K562 (cell line): ENCODE results near the gene LGALS3. TPM values are rescaled to one million over a fixed set of nuclear protein-coding genes. Genes with fewer than 3 reads are reported as not detected.

Experiments
- ATAC-seq: fragments of 200-7000 bp; cut with Tn5 transposase; 3 replicates; pipeline ENCODE4 v1.9.1; 2020; ENCODE audit warnings: moderate library complexity
- BruUV-seq: library from RNA; stranded (reverse); fragments of 400-500 nt; replicated peaks from 2 replicates; lab custom pipeline; 2021; lab: Mats Ljungman, UMichigan
- CTCF ChIA-PET: fragments of 300-600 bp; formaldehyde crosslinking; extraction: SDS; loops from one replicate; lab custom pipeline; 2021; ENCODE audit warnings: low intra/inter-chr PET ratio; lab: Yijun Ruan, JAX
- POLR2A ChIA-PET: fragments of 300-600, 350-650 bp; sonication (Branson Sonifier 250); formaldehyde crosslinking; extraction: SDS; loops from one replicate; lab custom pipeline; 2021; ENCODE audit warnings: antibody characterized with exemption, inconsistent platforms; lab: Yijun Ruan, JAX
- DNase-seq, 4 experiments: peaks; one replicate each; pipeline versions ENCODE4 v3.0.0 to v3.0.0-alpha.2; 2011 to 2018; ENCODE audit warnings: low spot score in 3 of 4, mixed read lengths in 3 of 4; ENCODE audit errors: extremely low read depth in 1 of 4
- FAIRE-seq: peaks from 2 replicates; lab custom pipeline; 2011; peaks lifted over from hg19 to GRCh38; lab: Jason Lieb, UNC
- H2AFZ ChIP-seq: 2 replicates; pipeline ENCODE4 v1.6.0; 2011; ENCODE audit warnings: low read depth, low read length, control low read depth, inconsistent platforms
- H3K27ac ChIP-seq: fragments of 200-600 bp; 3 replicates; pipeline ENCODE4 v1.8.0; 2011; ENCODE audit warnings: low read depth, mild to moderate bottlenecking, control low read depth, inconsistent platforms, low read length, moderate library complexity, mixed read lengths; ENCODE audit errors: extremely low read depth
- H3K27me3 ChIP-seq, 2 experiments: fragments of 300-600 bp in 1 of 2; 2 replicates in 1 of 2; 3 replicates in 1 of 2; pipeline versions ENCODE4 v1.6.0 to v1.8.0; 2011; ENCODE audit warnings: inconsistent platforms in 2 of 2, low read length in 2 of 2, mild to moderate bottlenecking in 1 of 2, mixed read lengths in 1 of 2, moderate library complexity in 1 of 2; ENCODE audit not compliant: control insufficient read depth in 2 of 2, insufficient read depth in 2 of 2
- H3K36me3 ChIP-seq: fragments of 300-600 bp; 3 replicates; pipeline ENCODE4 v1.8.0; 2011; ENCODE audit warnings: mild to moderate bottlenecking, low read length, inconsistent platforms; ENCODE audit not compliant: control insufficient read depth, insufficient read depth
- H3K4me1 ChIP-seq, 2 experiments: fragments of 200-600 bp in 1 of 2; replicated peaks in 1 of 2; 2 replicates in 1 of 2; 3 replicates in 1 of 2; pipeline versions ENCODE4 v1.5.1 to v1.8.0; 2011; ENCODE audit warnings: inconsistent platforms in 2 of 2, low read length in 2 of 2, mild to moderate bottlenecking in 1 of 2, mixed read lengths in 1 of 2, moderate library complexity in 1 of 2; ENCODE audit not compliant: control insufficient read depth in 2 of 2, insufficient read depth in 2 of 2
- H3K4me2 ChIP-seq: 2 replicates; pipeline ENCODE4 v1.6.1; 2011; ENCODE audit warnings: low read length, control low read depth, inconsistent platforms, mixed read lengths; ENCODE audit not compliant: insufficient read depth
- H3K4me3 ChIP-seq: fragments of 200-600 bp; sonication (generic), shearing (Covaris generic); 2 replicates; pipeline ENCODE4 v1.5.1; 2016; ENCODE audit warnings: control low read depth, inconsistent platforms
- H3K79me2 ChIP-seq: fragments of 200-600 bp; 3 replicates; pipeline ENCODE4 v1.8.0; 2011; ENCODE audit warnings: low read length, inconsistent platforms; ENCODE audit not compliant: control insufficient read depth, insufficient read depth
- H3K9ac ChIP-seq, 2 experiments: 2 replicates each; pipeline versions ENCODE4 v1.6.0 to v1.6.1; 2011; ENCODE audit warnings: low read depth in 2 of 2, low read length in 2 of 2, control low read depth in 1 of 2, inconsistent platforms in 1 of 2, mild to moderate bottlenecking in 1 of 2, mixed read lengths in 1 of 2; ENCODE audit not compliant: insufficient read depth in 1 of 2
- H3K9me1 ChIP-seq: one replicate; pipeline ENCODE4 v1.6.0; 2011; ENCODE audit warnings: inconsistent platforms, mild to moderate bottlenecking, low read length, moderate library complexity; ENCODE audit not compliant: control insufficient read depth, insufficient read depth
- H3K9me3 ChIP-seq: replicated peaks from 2 replicates; pipeline ENCODE4 v1.5.1; 2011; ENCODE audit warnings: low read depth, low read length, inconsistent platforms; ENCODE audit not compliant: control insufficient read depth, insufficient read depth
- H4K20me1 ChIP-seq: replicated peaks from 2 replicates; pipeline ENCODE4 v1.6.1; 2011; ENCODE audit warnings: low read length, inconsistent platforms, mixed read lengths; ENCODE audit not compliant: control insufficient read depth, insufficient read depth
- ELF1 ChIP-seq: fragments of 200-800 bp; sonication (Bioruptor generic); IDR thresholded peaks from 2 replicates; pipeline ENCODE4 v1.6.1; 2016; ENCODE audit warnings: missing genetic modification characterization, missing compliant biosample characterization
- L3MBTL2 ChIP-seq: fragments of 450-650 bp; IDR thresholded peaks from 2 replicates; pipeline ENCODE4 v1.6.1; 2016; ENCODE audit warnings: mild to moderate bottlenecking, moderate library complexity
- PKNOX1 ChIP-seq: fragments of 450-650 bp; IDR thresholded peaks from 2 replicates; pipeline ENCODE4 v1.6.1; 2016
- PRMT5 ChIP-seq: sonication (generic); formaldehyde crosslinking; IDR thresholded peaks from 2 replicates; pipeline ENCODE4 v1.5.0; 2020; ENCODE audit warnings: missing genetic modification reagents
- RBBP5 ChIP-seq: fragments of 200-600 bp; sonication (generic); IDR thresholded peaks from 2 replicates; pipeline ENCODE4 v1.6.1; 2012; ENCODE audit warnings: borderline replicate concordance, mild to moderate bottlenecking, low read length, control low read depth, inconsistent platforms; ENCODE audit not compliant: insufficient read depth, poor library complexity, severe bottlenecking
- SFPQ ChIP-seq: fragments of 200-400 bp; formaldehyde crosslinking; IDR thresholded peaks from 2 replicates; pipeline ENCODE4 v1.6.1; 2017; ENCODE audit warnings: mild to moderate bottlenecking, low read depth, low read length, moderate library complexity
- TFAP4 ChIP-seq: sonication (generic); formaldehyde crosslinking; IDR thresholded peaks from 2 replicates; pipeline ENCODE4 v1.8.0; 2022; ENCODE audit warnings: missing genetic modification reagents, mild to moderate bottlenecking, moderate library complexity, borderline replicate concordance
- ZNF146 ChIP-seq: IDR thresholded peaks from one replicate; pipeline ENCODE4 v1.6.1; 2018; ENCODE audit warnings: missing compliant biosample characterization; ENCODE audit not compliant: unreplicated experiment
- ZNF175 ChIP-seq: fragments of 200-800 bp; sonication (Bioruptor generic); IDR thresholded peaks from 2 replicates; pipeline ENCODE4 v1.6.1; 2016; ENCODE audit warnings: low read depth, mild to moderate bottlenecking, missing genetic modification characterization, missing compliant biosample characterization
- ZNF263 ChIP-seq: sonication (generic); formaldehyde crosslinking; IDR thresholded peaks from 2 replicates; pipeline ENCODE4 v1.8.0; 2022; ENCODE audit warnings: mild to moderate bottlenecking, missing genetic modification reagents, borderline replicate concordance
- WGBS: fragments of 100-300 bp; shearing (Covaris generic); methylation state at CpG from one replicate; pipeline ENCODE4 v1.1.6; 2016; ENCODE audit warnings: low coverage, mixed read lengths; ENCODE audit not compliant: insufficient coverage; ENCODE audit errors: missing lambda C conversion rate; 5-methylcytosine and 5-hydroxymethylcytosine counted together
- in situ Hi-C: fragments of 300-500 bp; cut with MboI; formaldehyde crosslinking; loops from 4 replicates; pipeline ENCODE4 v1.15.0; 2018; ENCODE audit warnings: inconsistent platforms, mixed read lengths
- intact Hi-C: fragments of 100-400 bp; cut with micrococcal nuclease; formaldehyde crosslinking; loops from 2 replicates; pipeline ENCODE4 v1.14.2; 2022
- polyA plus RNA-seq, 8 experiments: library from polyadenylated mRNA; depleted of rRNA in 4 of 8; stranded (reverse) in 5 of 8; unstranded in 3 of 8; fragments of >200 nt; fragmentation: Nextera tagmentation in 2 of 8; fragmentation: Illumina TruSeq in 1 of 8; extraction: Ambion mirVana in 2 of 8; extraction: Trizol in 1 of 8; gene quantifications; 2 replicates each; pipeline versions ENCODE4 v1.2.1 to v1.2.3, GENCODE V29; 2011 to 2014; ENCODE audit warnings: inconsistent platforms in 1 of 8, missing spikeins in 1 of 8
- total RNA-seq, 7 experiments: library from RNA; depleted of rRNA in 6 of 7; stranded (reverse); fragments of >200 nt in 6 of 7; fragmentation: Illumina TruSeq in 2 of 7; extraction: Trizol in 2 of 7; gene quantifications; 2 replicates each; pipeline versions ENCODE4 v1.2.1 to v1.2.3, GENCODE V29; 2011 to 2021; ENCODE audit warnings: low replicate concordance in 1 of 7

LGALS3 gene
- total and polyA plus RNA-seq, 9 of the 15 experiments (the other 6 are each of a cell fraction or from before 2014, with no cell fraction given) = 0.04 to 1.9 (median 1.1) TPM

GRCh38 chr14:55128386-55129085 lies 516 bp upstream of the LGALS3 start (continued):
- TF ChIP-seq ZNF175 (no peak), PRMT5 (CRISPR knock-in tag) (no peak), ELF1 (tag) (no peak), ZNF146 (CRISPR knock-in tag) (no peak)

DNA sequence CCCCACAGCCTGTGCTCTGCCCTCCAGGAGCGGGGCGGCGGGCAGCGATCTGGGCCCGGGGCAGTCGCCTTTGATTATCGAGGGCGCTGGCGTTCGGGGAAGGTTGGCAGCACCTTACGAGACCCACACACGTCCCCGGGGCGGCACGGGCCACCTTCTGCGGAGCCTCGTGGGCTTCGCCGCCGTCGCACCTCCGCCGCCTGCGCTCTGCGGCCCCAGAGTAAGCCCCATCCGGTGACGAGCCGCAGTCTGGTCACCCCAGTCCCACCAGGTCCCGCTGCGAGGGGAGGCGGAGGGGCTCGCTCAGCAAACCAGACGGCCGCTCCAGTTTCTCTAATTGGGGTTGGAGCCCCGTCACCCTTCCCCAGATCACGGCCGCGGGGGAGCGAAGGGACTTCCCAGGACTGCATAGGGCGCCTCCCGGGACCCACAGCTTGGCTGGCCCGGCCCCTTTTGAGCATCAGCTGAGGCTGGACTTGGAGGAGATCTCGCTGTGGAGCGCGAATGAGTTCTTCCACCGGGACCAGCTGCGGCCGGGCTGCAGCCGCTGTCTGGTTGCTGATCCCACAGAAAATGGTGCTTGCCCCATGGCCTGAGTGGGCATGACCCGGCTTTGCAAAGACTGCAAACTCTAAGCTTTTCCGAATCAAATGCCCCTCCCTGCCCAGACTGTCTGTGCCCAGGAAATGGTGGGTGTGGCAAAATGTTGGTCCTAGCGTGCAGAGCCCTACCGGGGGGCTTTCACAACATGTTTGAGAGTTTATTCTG lies 560 bp downstream of the LGALS3 start:
- no peaks in the 10 kb centered on the region for H3K9me1 ChIP-seq
- H3K27me3 ChIP-seq = no peaks in the 10 kb centered on the region
- no peaks in the 10 kb centered on the region for H3K36me3 ChIP-seq
- no peak for FAIRE-seq
- H3K79me2 ChIP-seq = no peaks in the 10 kb centered on the region
- no TSS peak for BruUV-seq
- ATAC-seq = peak; percentile 41
- H3K27ac ChIP-seq = no peak overlapping the region
- peak overlapping the region; percentile 32; the same call in 1 of the 2 replicates for H3K4me2 ChIP-seq
- ChIA-PET POLR2A (no interaction called here), CTCF (no interaction called here)
- peaks cover 0 to 13% of the 10 kb centered on the region in 2 experiments; a peak in 3 of 5 replicates for H3K4me1 ChIP-seq
- 44% methylated on average over 23 of the region's 53 CpGs for WGBS
- intact Hi-C loops = loop anchor here (5.0 kb wide), 1 partner anchor 42 kb away; no protein-coding TSS in a partner anchor
- peak overlapping the region; percentile 45 for H3K4me3 ChIP-seq
- in situ Hi-C loops = no loop called here
- peak overlapping the region; percentile 25 to 85; a peak in 3 of 4 replicates for H3K9ac ChIP-seq
- no peaks in the 10 kb centered on the region for H4K20me1 ChIP-seq
- peak in 2 of 4 experiments; percentile 17 to 18 for DNase-seq
- H2AFZ ChIP-seq = peak overlapping the region; percentile 59
- H3K9me3 ChIP-seq = no peaks in the 10 kb centered on the region
- TF ChIP-seq TFAP4 (CRISPR knock-in tag) = peak; percentile 26; the same call in 1 of the 2 replicates
- peak; percentile 22 for TF ChIP-seq RBBP5
- peak; percentile 38; the same call in 1 of the 2 replicates for TF ChIP-seq L3MBTL2
- TF ChIP-seq ZNF263 = no peak
- no peak for TF ChIP-seq PKNOX1
- no peak for TF ChIP-seq SFPQ
